Immature natural killer cell (primary cell): ENCODE data around the gene ASAH2. TPM values are rescaled to one million over a fixed set of nuclear protein-coding genes. Genes with fewer than 3 reads are reported as not detected.

Experiments used
- DNase-seq, 3 donors: peaks; one replicate each; pipeline ENCODE4 v3.0.0; 2022; ENCODE audit warnings: mixed read lengths in 1 of 3
- H3K27ac Mint-ChIP-seq, 6 donors: one replicate each; pipeline ENCODE4 v1.8.0; 2020; ENCODE audit warnings: mixed read lengths in 6 of 6, mild to moderate bottlenecking in 5 of 6, inconsistent platforms in 4 of 6, moderate library complexity in 3 of 6
- H3K27me3 Mint-ChIP-seq, 3 donors: one replicate each; pipeline ENCODE4 v1.8.0; 2020 to 2021; ENCODE audit warnings: low read depth in 3 of 3, mild to moderate bottlenecking in 3 of 3, mixed read lengths in 3 of 3, moderate library complexity in 3 of 3, inconsistent platforms in 1 of 3
- H3K36me3 Mint-ChIP-seq, 3 donors: one replicate each; pipeline ENCODE4 v1.8.0; 2020; ENCODE audit warnings: mixed read lengths in 3 of 3, inconsistent platforms in 2 of 3, mild to moderate bottlenecking in 2 of 3
- H3K4me1 Mint-ChIP-seq, 2 donors: one replicate each; pipeline ENCODE4 v1.8.0; 2020; ENCODE audit warnings: inconsistent platforms in 2 of 2, mild to moderate bottlenecking in 2 of 2, mixed read lengths in 2 of 2, moderate library complexity in 1 of 2
- H3K4me3 Mint-ChIP-seq, 5 donors: one replicate each; pipeline ENCODE4 v1.8.0; 2020; ENCODE audit warnings: mild to moderate bottlenecking in 5 of 5, mixed read lengths in 5 of 5, inconsistent platforms in 3 of 5, moderate library complexity in 3 of 5
- H3K9me3 Mint-ChIP-seq, 6 donors: one replicate each; pipeline ENCODE4 v1.8.0; 2020; ENCODE audit warnings: mild to moderate bottlenecking in 6 of 6, mixed read lengths in 6 of 6, inconsistent platforms in 4 of 6, moderate library complexity in 3 of 6
- polyA plus RNA-seq, 3 donors: library from polyadenylated mRNA; unstranded; fragments of 300-500 nt; fragmentation: Illumina TruSeq; gene quantifications; one replicate each; pipeline ENCODE4 v1.2.3, GENCODE V29; 2021

The ASAH2 gene
- polyA plus RNA-seq, 3 donors from 2014 or later: 0.93 to 1.5 (median 1.2) TPM

GRCh38 chr10:50210876-50211275 is 40.4 kb downstream of the ASAH2 start:
- Mint-ChIP-seq H3K36me3 (no peaks in the 10 kb centered on the region), H3K27ac (no peak overlapping the region), H3K4me3 (no peak overlapping the region), H3K4me1 (no peaks in the 10 kb centered on the region), H3K9me3 (peaks cover 0 to 4% (median 0%) of the 10 kb centered on the region in 6 donors), H3K27me3 (peaks cover 2 to 14% (median 5%) of the 10 kb centered on the region in 3 donors)
- DNase-seq: no peak

Other genes starting within 250 kb of the ASAH2 start
- 10 to 100 TPM in 2 of 3 donors, 1 to 10 TPM in 1; 9.5 to 34.0 (median 15.1) TPM for gene WASHC2A, start 183.6 kb downstream of the ASAH2 start, polyA plus RNA-seq